Vagina (tissue), 2 donors: ENCODE measurements around the gene ELK3.

Experiments used
- CTCF ChIP-seq, 3 experiments: fragments of 450-650 bp in 2 of 3; fragments of 200-600 bp in 1 of 3; sonication (generic) in 1 of 3; IDR thresholded peaks; one replicate each; pipeline ENCODE4 v1.5.1; 2017 to 2019; ENCODE audit warnings: antibody characterized with exemption in 3 of 3, mild to moderate bottlenecking in 2 of 3, moderate library complexity in 2 of 3
- POLR2A ChIP-seq, 2 donors: fragments of 450-650 bp; IDR thresholded peaks; one replicate each; pipeline ENCODE4 v1.6.1; 2017; ENCODE audit warnings: antibody characterized with exemption in 2 of 2, mild to moderate bottlenecking in 2 of 2, moderate library complexity in 2 of 2
- POLR2AphosphoS5 ChIP-seq, 2 donors: sonication (generic); formaldehyde crosslinking; IDR thresholded peaks; one replicate each; pipeline ENCODE4 v1.9.0; 2017; ENCODE audit warnings: antibody characterized with exemption in 2 of 2, mild to moderate bottlenecking in 2 of 2, low read depth in 1 of 2; ENCODE audit not compliant: insufficient read depth in 1 of 2

GRCh38 chr12:96166765-96167164 is 27.4 kb upstream of the ELK3 start:
- TF ChIP-seq POLR2A (IDR thresholded peaks at IDR 0.05) (no peak), POLR2AphosphoS5 (IDR thresholded peaks at IDR 0.05; ENCODE audit: insufficient read depth in 1 of 2, low read depth in 1 of 2) (no peak), CTCF (IDR thresholded peaks at IDR 0.05) (no peak)
